Adrenal gland (tissue), 12 donors: ENCODE measurements around the gene VWF. TPM values are rescaled to one million over a fixed set of nuclear protein-coding genes. Genes with fewer than 3 reads are reported as not detected.

ENCODE experiments used
- DNase-seq, 7 donors: peaks; one replicate each; pipeline ENCODE4 v3.0.0-alpha.2; 2019 to 2020
- H3K27ac ChIP-seq, 5 donors: fragments of 200-600 bp; sonication (generic) in 4 of 5; 1 replicate in 3 of 5; 2 replicates in 2 of 5; pipeline versions ENCODE4 v1.5.1 to v1.8.0; 2016 to 2020; ENCODE audit warnings: mild to moderate bottlenecking in 1 of 5
- H3K27me3 ChIP-seq: fragments of 200-600 bp; 2 replicates; pipeline ENCODE4 v1.8.0; 2021
- H3K36me3 ChIP-seq, 2 donors: fragments of 200-600 bp; replicated peaks in 1 of 2; 1 replicate in 1 of 2; 2 replicates in 1 of 2; pipeline versions ENCODE4 v1.5.1 to v1.8.0; 2018 to 2022
- H3K4me1 ChIP-seq, 2 donors: fragments of 200-600 bp; replicated peaks in 1 of 2; 1 replicate in 1 of 2; 2 replicates in 1 of 2; pipeline versions ENCODE4 v1.5.1 to v1.8.0; 2018 to 2021
- H3K4me3 ChIP-seq, 4 donors: fragments of 200-600 bp; sonication (generic) in 3 of 4; one replicate each; pipeline ENCODE4 v1.5.1; 2016 to 2018
- H3K9me3 ChIP-seq, 3 donors: fragments of 200-600 bp; sonication (generic) in 1 of 3; replicated peaks in 1 of 3; 1 replicate in 2 of 3; 2 replicates in 1 of 3; pipeline versions ENCODE4 v1.5.1 to v1.8.0; 2016 to 2021
- CTCF ChIP-seq, 6 experiments: fragments of 450-650 bp in 4 of 6; fragments of 200-600 bp in 2 of 6; sonication (generic) in 1 of 6; IDR thresholded peaks; 1 replicate in 5 of 6; 2 replicates in 1 of 6; pipeline versions ENCODE4 v1.5.1 to v1.8.0; 2016 to 2021; ENCODE audit warnings: antibody characterized with exemption in 6 of 6, mild to moderate bottlenecking in 2 of 6, moderate library complexity in 1 of 6
- POLR2A ChIP-seq, 2 donors: fragments of 450-650 bp; IDR thresholded peaks; one replicate each; pipeline ENCODE4 v1.6.1; 2017; ENCODE audit warnings: antibody characterized with exemption in 2 of 2, mild to moderate bottlenecking in 2 of 2, moderate library complexity in 1 of 2
- WGBS, 4 donors: extraction: QIAGEN DNeasy Blood & Tissue Kit in 2 of 4; methylation state at CpG; one replicate each; pipeline versions ENCODE4 v1.1.5 to v1.1.7; 2013 to 2017; 5-methylcytosine and 5-hydroxymethylcytosine counted together
- intact Hi-C, 2 donors: fragments of 100-400 bp; cut with DNase I; formaldehyde crosslinking; loops; one replicate each; pipeline versions ENCODE4 v1.14.1 to v1.15.0; 2022 to 2023
- polyA plus RNA-seq, 3 donors: library from polyadenylated mRNA; stranded (reverse); fragments of 200-250 nt in 2 of 3; fragments of 350-450 nt in 1 of 3; fragmentation: Illumina TruSeq in 1 of 3; extraction: RNeasy Lipid Tissue Mini Kit (QIAGEN cat#74804) in 1 of 3; gene quantifications; one replicate each; pipeline ENCODE4 v1.2.3, GENCODE V29; 2013 to 2014
- total RNA-seq, 9 donors: library from RNA; depleted of rRNA in 4 of 9; stranded (reverse); fragments of >200 nt in 4 of 9; fragments of 120-200 nt in 1 of 9; fragmentation: NEBNext Ultra II Directional in 1 of 9; extraction: Animal tissue kit (Norgen Biotek cat#: 25700) in 1 of 9; gene quantifications; one replicate each; pipeline versions ENCODE4 v1.1.0 to v1.2.4, GENCODE V29; 2013 to 2023
- donor health status: healthy with polysubstance abuse.
- donor health status: Bipolar disorder and iron deficiency.
- donor health status: DM: yes; HTN: yes; CAD: no.
- donor health status: DM: no; HTN: no; CAD: no.
- donor health status: DM: no; HTN: no; CAD: no.
- donor health status: DM: yes; HTN: yes; CAD: no.

VWF gene
- total and polyA plus RNA-seq, 12 donors = 2.0 to 60.1 (median 36.2) TPM

GRCh38 chr12:6085841-6086240 is 38.6 kb downstream of the VWF start:
- Histone ChIP-seq H3K4me3 (no peak overlapping the region), H3K27ac (no peak overlapping the region), H3K27me3 (no peaks in the 10 kb centered on the region), H3K4me1 (peaks cover 0 to 5% of the 10 kb centered on the region in 2 donors), H3K36me3 (no peaks in the 10 kb centered on the region), H3K9me3 (no peaks in the 10 kb centered on the region)
- WGBS, 4 donors = 84 to 87% (median 86%) methylated on average over 3 of the region's 3 CpGs
- intact Hi-C loops = no loop called here
- DNase-seq = peak in 2 of 7 donors; percentile 14 to 27
- TF ChIP-seq CTCF (IDR thresholded peaks at IDR 0.05) = no peak
- TF ChIP-seq POLR2A (IDR thresholded peaks at IDR 0.05) = no peak

GRCh38 chr12:6084969-6085450 is 39.5 kb downstream of the VWF start:
- no peak for TF ChIP-seq POLR2A (IDR thresholded peaks at IDR 0.05)
- TF ChIP-seq CTCF (IDR thresholded peaks at IDR 0.05) = no peak
- H3K36me3 ChIP-seq = no peaks in the 10 kb centered on the region
- peak overlapping the region in 1 of 5 donors; percentile 25 for H3K27ac ChIP-seq
- no peaks in the 10 kb centered on the region for H3K27me3 ChIP-seq
- DNase-seq = peak in 1 of 7 donors; percentile 31
- H3K4me3 ChIP-seq = no peak overlapping the region
- peaks cover 0 to 5% of the 10 kb centered on the region in 2 donors for H3K4me1 ChIP-seq
- intact Hi-C loops = no loop called here
- no peaks in the 10 kb centered on the region for H3K9me3 ChIP-seq
- WGBS, 4 donors = 95 to 98% (median 97%) methylated on average over 6 of the region's 6 CpGs

- intact Hi-C loops = no loop called here
- H3K4me1 ChIP-seq = peaks cover 0 to 5% of the 10 kb centered on the region in 2 donors
- H3K36me3 ChIP-seq = no peaks in the 10 kb centered on the region
- H3K4me3 ChIP-seq = no peak overlapping the region
- DNase-seq = peak in 3 of 7 donors; percentile 11 to 78 (median 22)
- H3K9me3 ChIP-seq = no peaks in the 10 kb centered on the region
- TF ChIP-seq POLR2A (IDR thresholded peaks at IDR 0.05) (no peak), CTCF (IDR thresholded peaks at IDR 0.05) (peak in 1 of 6 experiments; percentile 19)
- no peaks in the 10 kb centered on the region for H3K27me3 ChIP-seq
- peak overlapping the region in 2 of 5 donors; percentile 17 to 25 for H3K27ac ChIP-seq
- 48 to 75% (median 62%) methylated on average over 7 of the region's 7 CpGs for WGBS, 4 donors
These were observed 40.1 kb downstream of the VWF start for GRCh38 chr12:6084261-6084968.

GRCh38 chr12:6083601-6084000 is 40.9 kb downstream of the VWF start:
- H3K9me3 ChIP-seq = no peaks in the 10 kb centered on the region
- intact Hi-C loops = no loop called here
- H3K4me1 ChIP-seq = no peaks in the 10 kb centered on the region
- H3K27me3 ChIP-seq = no peaks in the 10 kb centered on the region
- no peak overlapping the region for H3K27ac ChIP-seq
- WGBS, 4 donors = 62 to 84% (median 74%) methylated on average over 4 of the region's 4 CpGs
- H3K4me3 ChIP-seq = no peak overlapping the region
- H3K36me3 ChIP-seq = no peaks in the 10 kb centered on the region
- TF ChIP-seq POLR2A (IDR thresholded peaks at IDR 0.05) (no peak), CTCF (IDR thresholded peaks at IDR 0.05) (no peak)
- no peak for DNase-seq
